SK-N-DZ (cell line): ENCODE measurements around the gene TMEM91. TPM values are rescaled to one million over a fixed set of nuclear protein-coding genes. Genes with fewer than 3 reads are reported as not detected.
A peak's percentile ranks its signal among the peaks of the same experiment; 100 is the strongest.
"Not testable (repeated sequence)": the region's sequence is repeated elsewhere in the genome, so short reads cannot be mapped to it uniquely, and the experiment has no call there.

Experiments used
- DNase-seq: peaks from one replicate; pipeline ENCODE4 v3.0.0-alpha.2; 2015; ENCODE audit warnings: low spot score
- polyA plus RNA-seq, 2 experiments: library from polyadenylated mRNA; depleted of rRNA; stranded (reverse); fragments of >200 nt; gene quantifications; 2 replicates each; pipeline ENCODE4 v1.2.3, GENCODE V29; 2014

Gene TMEM91
- 0.97 and 2.2 TPM in 2 replicates for polyA plus RNA-seq (2014; cell fraction: cytosol; rRNA removed)
- 9.4 and 13.1 TPM in 2 replicates for polyA plus RNA-seq (2014; cell fraction: nucleus; rRNA removed)

GRCh38 chr19:41376241-41376997 is at the start of gene TMEM91:
Gene TMEM91 (plus strand): TSS chr19:41376533. CDS start chr19:41378310, 1,777 bp downstream.
- DNase-seq = peak; percentile 31

DNA sequence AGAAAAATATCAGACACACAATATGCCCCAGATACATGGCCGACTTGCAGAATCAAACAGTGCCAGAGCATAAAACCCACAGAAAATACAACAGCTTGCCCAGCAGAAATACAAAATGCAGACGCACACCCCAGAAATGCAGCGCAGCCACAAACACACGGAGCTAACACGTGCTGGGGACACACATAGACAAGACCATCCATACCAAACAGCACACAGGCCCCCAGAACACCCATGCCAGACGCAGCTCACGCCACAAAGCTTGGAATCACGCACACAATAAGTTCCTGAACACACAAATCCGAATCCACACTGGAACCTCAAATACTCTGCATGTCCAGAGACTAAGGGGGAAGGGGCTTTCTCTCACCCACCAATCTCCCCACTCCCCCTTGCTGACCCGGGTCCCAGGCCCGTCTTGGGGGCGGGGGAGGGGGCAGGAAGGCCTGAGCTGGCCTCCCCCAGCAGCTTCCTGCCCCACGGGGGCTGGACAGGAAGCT is 49.2 kb upstream of the TMEM91 start:
- DNase-seq = no peak

- DNase-seq = no peak
Measured at GRCh38 chr19:41327576-41328156, 48.7 kb upstream of the TMEM91 start.

DNA sequence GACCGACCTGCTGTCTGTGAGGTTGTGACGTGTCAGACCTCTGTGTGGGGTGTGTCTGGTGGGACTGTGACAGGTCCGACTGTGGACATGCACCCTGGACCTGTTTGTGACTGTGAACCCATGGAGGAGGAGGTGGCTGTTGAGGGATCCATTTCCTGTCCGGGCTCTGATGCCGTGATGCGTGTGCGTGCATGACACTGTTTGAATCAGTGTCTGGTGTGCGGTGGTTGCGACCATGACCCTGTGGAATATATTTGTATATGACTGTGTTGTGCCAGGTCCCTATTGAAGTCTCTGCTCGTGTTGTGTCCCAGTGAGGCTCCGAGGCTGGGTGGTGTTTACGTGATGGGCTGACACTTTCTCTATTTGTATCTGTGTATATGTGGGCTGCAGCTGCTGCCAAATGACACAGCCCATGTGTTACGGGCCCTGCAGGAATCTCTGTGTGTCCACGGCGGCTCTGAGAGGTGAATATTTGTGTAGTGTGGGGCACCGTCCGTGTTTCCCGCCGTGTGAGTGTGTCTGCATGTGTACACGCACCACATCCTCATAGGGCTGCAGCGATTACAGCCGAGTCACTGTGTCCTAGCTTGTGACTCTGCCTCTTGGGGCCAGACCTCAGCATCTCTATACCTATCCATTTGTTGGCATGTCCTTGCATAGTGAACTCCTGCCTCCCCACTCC is 48.0 kb upstream of the TMEM91 start:
- no peak for DNase-seq

- no peak for DNase-seq
Measured at GRCh38 chr19:41328842-41329225, 47.5 kb upstream of the TMEM91 start.

DNA sequence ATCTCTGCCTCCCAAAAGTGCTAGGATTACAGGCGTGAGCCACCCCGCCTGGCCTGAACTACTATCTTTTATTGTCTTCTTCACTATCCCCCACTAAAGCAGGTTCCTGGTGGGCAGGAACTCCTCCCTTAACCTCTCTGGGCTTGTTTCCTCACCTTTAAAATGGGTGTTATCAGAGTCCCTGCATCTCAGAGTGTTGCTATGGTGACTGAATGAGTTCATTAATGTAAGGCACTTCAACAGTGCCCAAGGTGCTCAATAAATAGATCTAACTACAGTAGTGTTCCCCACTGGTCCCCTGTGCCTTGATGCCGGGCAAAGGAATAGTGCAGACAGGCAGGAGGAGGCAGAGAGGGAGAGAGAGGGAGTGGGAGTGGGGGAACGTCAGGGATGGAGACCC is 45.9 kb upstream of the TMEM91 start:
- DNase-seq = no peak

- no peak for DNase-seq
Measured at GRCh38 chr19:41330946-41331678, 45.2 kb upstream of the TMEM91 start.

- no peak for DNase-seq
Measured at GRCh38 chr19:41332000-41332399, 44.3 kb upstream of the TMEM91 start.

DNA sequence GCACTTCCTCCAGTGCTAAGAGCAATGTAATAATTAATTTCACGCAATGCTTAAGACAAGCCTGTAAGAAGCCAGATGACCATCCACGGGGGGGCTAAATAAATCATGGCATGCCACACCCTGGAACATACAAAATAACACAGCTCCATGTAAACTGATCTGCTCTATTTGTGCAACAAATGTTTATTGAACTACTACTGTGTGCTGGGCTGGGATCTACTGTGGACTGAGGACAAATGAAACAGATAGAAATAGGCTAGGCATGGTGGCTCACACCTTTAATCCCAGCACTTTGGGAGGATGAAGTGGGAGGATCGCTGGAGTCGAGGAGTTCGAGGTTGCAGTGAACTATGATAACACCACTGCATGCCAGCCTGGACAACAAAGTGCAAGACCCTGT is 43.9 kb upstream of the TMEM91 start:
- DNase-seq = no peak

GRCh38 chr19:41334793-41335192 is 41.5 kb upstream of the TMEM91 start:
- no peak for DNase-seq

DNA sequence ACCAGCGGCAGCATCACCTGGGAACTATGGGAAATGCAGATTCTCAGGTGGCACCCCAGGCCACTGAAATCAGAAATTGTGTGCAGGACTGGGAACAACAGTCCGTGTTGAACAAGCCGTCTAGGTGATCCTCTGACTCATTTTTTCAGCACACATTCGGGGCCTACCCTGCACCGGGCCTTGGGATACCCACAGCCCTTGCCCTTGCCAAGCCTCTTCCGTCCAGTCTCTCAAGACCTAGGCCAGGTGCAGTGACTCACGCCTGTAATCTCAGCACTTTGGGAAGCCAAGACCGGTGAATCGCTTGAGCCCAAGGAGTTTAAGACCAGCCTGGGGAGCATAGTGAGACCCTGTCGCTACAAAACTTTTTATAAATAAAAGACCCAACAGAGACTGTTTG is 40.9 kb upstream of the TMEM91 start:
- DNase-seq = no peak

- no peak for DNase-seq
Measured at GRCh38 chr19:41339936-41340335, 36.4 kb upstream of the TMEM91 start.

- no peak for DNase-seq
Measured at GRCh38 chr19:41341669-41342490, 34.5 kb upstream of the TMEM91 start.

DNA sequence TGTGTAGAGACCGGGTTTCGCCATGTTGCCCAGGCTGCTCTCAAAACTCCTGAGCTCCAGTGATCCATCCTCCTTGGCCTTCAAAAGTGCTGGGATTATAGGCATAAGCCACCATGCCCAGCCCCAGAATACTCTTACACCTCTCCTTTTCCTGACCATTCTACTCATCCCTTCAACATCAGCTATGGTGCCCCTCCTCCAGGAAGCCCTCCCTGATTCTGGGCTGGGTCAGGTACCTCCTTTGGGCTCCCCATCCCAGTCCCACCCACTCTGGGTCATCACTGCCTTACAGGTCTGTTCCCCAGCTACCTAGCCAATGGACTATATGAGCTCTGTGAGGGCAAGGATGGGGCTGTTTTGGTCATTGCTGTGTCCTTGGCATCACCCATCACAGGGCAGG is 32.2 kb upstream of the TMEM91 start:
- DNase-seq = no peak

GRCh38 chr19:41346916-41347315 is 29.4 kb upstream of the TMEM91 start:
- not testable (repeated sequence) for DNase-seq

GRCh38 chr19:41350735-41351338 is 25.5 kb upstream of the TMEM91 start:
- no peak for DNase-seq

- DNase-seq = no peak
Measured at GRCh38 chr19:41351339-41352245, 24.7 kb upstream of the TMEM91 start.

- DNase-seq = no peak
Measured at GRCh38 chr19:41352279-41352608, 24.1 kb upstream of the TMEM91 start.
